Uterus (tissue), 4 donors: ENCODE measurements around the gene RBBP7. TPM values are rescaled to one million over a fixed set of nuclear protein-coding genes. Genes with fewer than 3 reads are reported as not detected.

Source experiments
- DNase-seq, 2 donors: peaks; one replicate each; pipeline ENCODE4 v3.0.0-alpha.2; 2019 to 2020
- H3K27ac ChIP-seq, 2 donors: fragments of 200-600 bp; sonication (generic); 1 replicate in 1 of 2; 2 replicates in 1 of 2; pipeline ENCODE4 v1.5.1; 2016 to 2018
- H3K27me3 ChIP-seq, 2 donors: fragments of 200-600 bp; sonication (generic); one replicate each; pipeline ENCODE4 v1.5.1; 2018 to 2019; ENCODE audit warnings: control low read depth in 1 of 2
- H3K36me3 ChIP-seq, 2 donors: fragments of 200-600 bp; sonication (generic); one replicate each; pipeline ENCODE4 v1.5.1; 2019; ENCODE audit warnings: control low read depth in 1 of 2
- H3K4me1 ChIP-seq, 2 donors: fragments of 200-600 bp; sonication (generic); one replicate each; pipeline ENCODE4 v1.5.1; 2018 to 2019; ENCODE audit warnings: control low read depth in 1 of 2
- H3K4me3 ChIP-seq, 2 donors: fragments of 200-600 bp; sonication (generic); 1 replicate in 1 of 2; 2 replicates in 1 of 2; pipeline ENCODE4 v1.5.1; 2018 to 2019; ENCODE audit warnings: mild to moderate bottlenecking in 1 of 2
- H3K9me3 ChIP-seq, 2 donors: fragments of 200-600 bp; sonication (generic); one replicate each; pipeline ENCODE4 v1.5.1; 2019; ENCODE audit warnings: control low read depth in 1 of 2
- CTCF ChIP-seq, 4 experiments: fragments of 200-600 bp in 2 of 4; fragments of 450-650 bp in 2 of 4; sonication (generic) in 2 of 4; IDR thresholded peaks; one replicate each; pipeline ENCODE4 v1.5.1; 2016 to 2019; ENCODE audit warnings: antibody characterized with exemption in 4 of 4, mild to moderate bottlenecking in 2 of 4, moderate library complexity in 1 of 4
- POLR2A ChIP-seq, 2 donors: fragments of 450-650 bp; IDR thresholded peaks; one replicate each; pipeline ENCODE4 v1.6.1; 2016; ENCODE audit warnings: antibody characterized with exemption in 2 of 2, mild to moderate bottlenecking in 1 of 2, moderate library complexity in 1 of 2
- intact Hi-C: fragments of 100-400 bp; cut with DNase I; formaldehyde crosslinking; loops from one replicate; pipeline ENCODE4 v1.15.1; 2023; ENCODE audit warnings: low total_unique reads
- total RNA-seq, 4 donors: library from RNA; depleted of rRNA in 3 of 4; stranded (reverse); fragments of >200 nt in 3 of 4; gene quantifications; one replicate each; pipeline versions ENCODE4 v1.1.0 to v1.2.4, GENCODE V29; 2014 to 2023
- donor health status: DM: yes; HTN: yes; CAD: no.

Gene RBBP7
- total RNA-seq, 4 donors from 2014 or later, result 60.0 to 154 (median 125) TPM

GRCh38 chrX:16852617-16853179, 17.5 kb downstream of the RBBP7 start:
- Histone ChIP-seq H3K27me3 (no peaks in the 10 kb centered on the region), H3K36me3 (no peaks in the 10 kb centered on the region), H3K4me1 (no peaks in the 10 kb centered on the region), H3K27ac (no peak overlapping the region), H3K4me3 (no peak overlapping the region), H3K9me3 (no peaks in the 10 kb centered on the region)
- no peak for TF ChIP-seq POLR2A (IDR thresholded peaks at IDR 0.05)
- TF ChIP-seq CTCF (IDR thresholded peaks at IDR 0.05), result no peak
- no peak for DNase-seq
- intact Hi-C loops, result no loop called here

- no peak for DNase-seq
- no peak overlapping the region for H3K27ac ChIP-seq
- no peaks in the 10 kb centered on the region for H3K9me3 ChIP-seq
- no peaks in the 10 kb centered on the region for H3K4me1 ChIP-seq
- H3K4me3 ChIP-seq, result no peak overlapping the region
- no peaks in the 10 kb centered on the region for H3K27me3 ChIP-seq
- no peaks in the 10 kb centered on the region for H3K36me3 ChIP-seq
- intact Hi-C loops, result no loop called here
- TF ChIP-seq CTCF (IDR thresholded peaks at IDR 0.05), result no peak
Observed at GRCh38 chrX:16851827-16852226, 18.3 kb downstream of the RBBP7 start.

- Histone ChIP-seq H3K27ac (no peak overlapping the region), H3K4me3 (no peak overlapping the region), H3K4me1 (no peaks in the 10 kb centered on the region), H3K9me3 (no peaks in the 10 kb centered on the region), H3K36me3 (no peaks in the 10 kb centered on the region), H3K27me3 (no peaks in the 10 kb centered on the region)
- TF ChIP-seq POLR2A (IDR thresholded peaks at IDR 0.05), result no peak
- no peak for TF ChIP-seq CTCF (IDR thresholded peaks at IDR 0.05)
- intact Hi-C loops, result no loop called here
- no peak for DNase-seq
Observed at GRCh38 chrX:16851421-16851820, 18.7 kb downstream of the RBBP7 start.

GRCh38 chrX:16848541-16848940, 21.6 kb downstream of the RBBP7 start:
- DNase-seq, result no peak
- no peaks in the 10 kb centered on the region for H3K9me3 ChIP-seq
- no peak overlapping the region for H3K4me3 ChIP-seq
- no peaks in the 10 kb centered on the region for H3K27me3 ChIP-seq
- intact Hi-C loops, result no loop called here
- no peak for TF ChIP-seq CTCF (IDR thresholded peaks at IDR 0.05)
- TF ChIP-seq POLR2A (IDR thresholded peaks at IDR 0.05), result no peak
- H3K4me1 ChIP-seq, result no peaks in the 10 kb centered on the region
- no peaks in the 10 kb centered on the region for H3K36me3 ChIP-seq
- H3K27ac ChIP-seq, result peak overlapping the region; percentile 4 to 30

- no peaks in the 10 kb centered on the region for H3K4me1 ChIP-seq
- intact Hi-C loops, result no loop called here
- no peak for DNase-seq
- no peaks in the 10 kb centered on the region for H3K27me3 ChIP-seq
- TF ChIP-seq CTCF (IDR thresholded peaks at IDR 0.05), result no peak
- TF ChIP-seq POLR2A (IDR thresholded peaks at IDR 0.05), result no peak
- no peaks in the 10 kb centered on the region for H3K36me3 ChIP-seq
- H3K27ac ChIP-seq, result no peak overlapping the region
- H3K4me3 ChIP-seq, result no peak overlapping the region
- no peaks in the 10 kb centered on the region for H3K9me3 ChIP-seq
Observed at GRCh38 chrX:16845686-16846085, 24.5 kb downstream of the RBBP7 start.
